Mammary epithelial cell (primary cell): Measurements from ENCODE around the gene CAMTA1.

Experiments
- CTCF ChIP-seq, 2 donors: IDR thresholded peaks in 1 of 2; conservative IDR thresholded peaks in 1 of 2; 2 replicates each; pipeline ENCODE4 v1.5.1; 2011 to 2012; ENCODE audit warnings: inconsistent platforms in 2 of 2, low read length in 2 of 2, mild to moderate bottlenecking in 2 of 2, control low read depth in 1 of 2, low read depth in 1 of 2; ENCODE audit not compliant: insufficient read depth in 1 of 2; ENCODE audit errors: extremely low read depth in 1 of 2
- EZH2 ChIP-seq: IDR thresholded peaks from 2 replicates; pipeline ENCODE4 v1.6.1; 2012; ENCODE audit warnings: low read length, inconsistent platforms, borderline replicate concordance

GRCh38 chr1:7584643-7585042 lies 799.4 kb downstream of the CAMTA1 start:
- TF ChIP-seq CTCF (conservative IDR thresholded peaks at IDR 0.05 in 1 of 2, IDR thresholded peaks at IDR 0.05 in 1 of 2; ENCODE audit: extremely low read depth in 1 of 2, insufficient read depth in 1 of 2, low read depth in 1 of 2, low read length in 2 of 2) (no peak), EZH2 (no peak)
